Measurements from ENCODE around the gene DENND5A. TPM values are rescaled to one million over a fixed set of nuclear protein-coding genes. Genes with fewer than 3 reads are reported as not detected.
A peak's percentile ranks its signal among the peaks of the same experiment; 100 is the strongest.

DENND5A gene
- total RNA-seq, 1 donor from 2014 or later, result 156 TPM

GRCh38 chr11:9144828-9145227, 120.3 kb downstream of the DENND5A start:
- peak overlapping the region; percentile 58 for H3K27ac Mint-ChIP-seq (ENCODE audit: unreplicated experiment)
- Histone ChIP-seq H3K27me3 (ENCODE audit: insufficient read depth, low read length) (no peaks in the 10 kb centered on the region), H3K79me2 (ENCODE audit: insufficient read depth, low read length) (no peaks in the 10 kb centered on the region), H3K27ac (ENCODE audit: low read depth, low read length) (no peak overlapping the region), H3K9me3 (ENCODE audit: insufficient read depth, low read depth, low read length) (no peaks in the 10 kb centered on the region), H3K36me3 (ENCODE audit: insufficient read depth, low read length) (peaks cover 66% of the 10 kb centered on the region), H2AFZ (ENCODE audit: low read depth, low read length) (no peak overlapping the region), H3K4me2 (ENCODE audit: low read length) (no peak overlapping the region), H3K9ac (ENCODE audit: low read length) (no peak overlapping the region), H4K20me1 (ENCODE audit: insufficient read depth, low read length) (peaks cover 8% of the 10 kb centered on the region), H3K4me1 (ENCODE audit: insufficient read depth, low read length) (peaks cover 3% of the 10 kb centered on the region), H3K4me3 (ENCODE audit: insufficient read depth, low read depth, low read length) (no peak overlapping the region)
- no peaks in the 10 kb centered on the region for H3K9me3 Mint-ChIP-seq (ENCODE audit: unreplicated experiment)
- peaks cover 39% of the 10 kb centered on the region for H3K4me1 Mint-ChIP-seq (ENCODE audit: low read depth, unreplicated experiment)
- TF ChIP-seq EZH2 (IDR thresholded peaks at IDR 0.05; ENCODE audit: insufficient read depth, low read length), result no peak
- TF ChIP-seq, protein P1, sequence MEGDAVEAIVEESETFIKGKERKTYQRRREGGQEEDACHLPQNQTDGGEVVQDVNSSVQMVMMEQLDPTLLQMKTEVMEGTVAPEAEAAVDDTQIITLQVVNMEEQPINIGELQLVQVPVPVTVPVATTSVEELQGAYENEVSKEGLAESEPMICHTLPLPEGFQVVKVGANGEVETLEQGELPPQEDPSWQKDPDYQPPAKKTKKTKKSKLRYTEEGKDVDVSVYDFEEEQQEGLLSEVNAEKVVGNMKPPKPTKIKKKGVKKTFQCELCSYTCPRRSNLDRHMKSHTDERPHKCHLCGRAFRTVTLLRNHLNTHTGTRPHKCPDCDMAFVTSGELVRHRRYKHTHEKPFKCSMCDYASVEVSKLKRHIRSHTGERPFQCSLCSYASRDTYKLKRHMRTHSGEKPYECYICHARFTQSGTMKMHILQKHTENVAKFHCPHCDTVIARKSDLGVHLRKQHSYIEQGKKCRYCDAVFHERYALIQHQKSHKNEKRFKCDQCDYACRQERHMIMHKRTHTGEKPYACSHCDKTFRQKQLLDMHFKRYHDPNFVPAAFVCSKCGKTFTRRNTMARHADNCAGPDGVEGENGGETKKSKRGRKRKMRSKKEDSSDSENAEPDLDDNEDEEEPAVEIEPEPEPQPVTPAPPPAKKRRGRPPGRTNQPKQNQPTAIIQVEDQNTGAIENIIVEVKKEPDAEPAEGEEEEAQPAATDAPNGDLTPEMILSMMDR (IDR thresholded peaks at IDR 0.05; ENCODE audit: insufficient read depth, low read depth, low read length), result no peak
- no peaks in the 10 kb centered on the region for H3K27me3 Mint-ChIP-seq (ENCODE audit: low read depth, unreplicated experiment)
- peaks cover 77% of the 10 kb centered on the region for H3K36me3 Mint-ChIP-seq (ENCODE audit: low read depth, unreplicated experiment)
- no peak overlapping the region for H3K4me3 Mint-ChIP-seq (ENCODE audit: unreplicated experiment)
- peak; percentile 10 for DNase-seq (ENCODE audit: low read depth)
- no peak for FAIRE-seq

DNA sequence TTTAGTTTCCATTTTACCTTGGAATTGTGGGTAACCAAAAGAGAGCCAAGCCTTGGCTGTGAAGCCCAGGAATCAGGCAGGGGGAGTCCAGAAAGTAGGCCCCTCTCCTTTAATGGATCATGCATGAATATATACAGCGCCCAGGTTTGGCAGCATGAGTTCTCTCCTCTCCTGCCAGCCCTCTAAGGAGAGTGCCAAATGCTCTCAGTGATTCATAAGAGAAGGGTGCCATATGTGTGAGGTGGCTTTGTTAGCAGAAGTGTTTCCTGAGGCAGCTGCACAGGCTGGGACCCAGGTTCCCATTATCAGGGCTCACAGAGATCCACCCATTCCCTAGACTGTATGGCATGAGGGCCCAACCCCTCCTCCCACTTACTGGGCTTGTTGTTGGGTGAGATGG, 121.4 kb downstream of the DENND5A start:
- no peak overlapping the region for H3K4me3 Mint-ChIP-seq (ENCODE audit: unreplicated experiment)
- no peak overlapping the region for H3K4me3 ChIP-seq (ENCODE audit: insufficient read depth, low read depth, low read length)
- FAIRE-seq, result no peak

DNA sequence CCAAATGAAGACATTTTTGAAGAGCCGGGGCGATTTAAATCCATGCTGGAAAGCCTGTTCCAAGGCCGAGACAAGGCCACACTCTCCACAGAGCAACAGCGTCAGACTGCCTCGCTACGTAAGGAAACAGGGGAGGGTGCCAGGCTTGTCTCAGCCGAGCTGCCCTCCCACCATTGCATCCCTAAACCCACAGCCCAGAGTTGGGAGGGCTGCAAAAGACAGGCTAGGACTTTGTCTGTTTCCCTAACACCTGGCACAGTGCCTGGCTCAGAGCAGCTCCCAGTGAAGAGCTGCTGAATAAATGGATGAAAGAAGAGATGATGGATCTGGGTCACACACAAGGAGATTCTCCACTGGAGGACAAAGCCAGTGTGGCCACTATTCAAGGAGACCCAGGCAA, 122.4 kb downstream of the DENND5A start:
- Histone ChIP-seq H4K20me1 (ENCODE audit: insufficient read depth, low read length) (peaks cover 22% of the 10 kb centered on the region), H3K4me2 (ENCODE audit: low read length) (no peak overlapping the region), H3K9ac (ENCODE audit: low read length) (no peak overlapping the region), H3K4me3 (ENCODE audit: insufficient read depth, low read depth, low read length) (no peak overlapping the region), H2AFZ (ENCODE audit: low read depth, low read length) (no peak overlapping the region), H3K27me3 (ENCODE audit: insufficient read depth, low read length) (no peaks in the 10 kb centered on the region), H3K27ac (ENCODE audit: low read depth, low read length) (no peak overlapping the region), H3K36me3 (ENCODE audit: insufficient read depth, low read length) (peaks cover 53% of the 10 kb centered on the region), H3K9me3 (ENCODE audit: insufficient read depth, low read depth, low read length) (no peaks in the 10 kb centered on the region), H3K79me2 (ENCODE audit: insufficient read depth, low read length) (no peaks in the 10 kb centered on the region), H3K4me1 (ENCODE audit: insufficient read depth, low read length) (peaks cover 23% of the 10 kb centered on the region)
- Mint-ChIP-seq H3K9me3 (ENCODE audit: unreplicated experiment) (no peaks in the 10 kb centered on the region), H3K4me3 (ENCODE audit: unreplicated experiment) (no peak overlapping the region), H3K4me1 (ENCODE audit: low read depth, unreplicated experiment) (peaks cover 38% of the 10 kb centered on the region), H3K27ac (ENCODE audit: unreplicated experiment) (no peak overlapping the region), H3K27me3 (ENCODE audit: low read depth, unreplicated experiment) (no peaks in the 10 kb centered on the region), H3K36me3 (ENCODE audit: low read depth, unreplicated experiment) (peaks cover 71% of the 10 kb centered on the region)
- TF ChIP-seq, protein P1 (IDR thresholded peaks at IDR 0.05; ENCODE audit: insufficient read depth, low read depth, low read length), result no peak
- TF ChIP-seq EZH2 (IDR thresholded peaks at IDR 0.05; ENCODE audit: insufficient read depth, low read length), result no peak
- DNase-seq (ENCODE audit: low read depth) (no peak), FAIRE-seq (no peak)

More for the DNA sequence above, 121.4 kb downstream of the DENND5A start:
- H2AFZ ChIP-seq (ENCODE audit: low read depth, low read length), result no peak overlapping the region
- H3K27ac ChIP-seq (ENCODE audit: low read depth, low read length), result no peak overlapping the region
- H4K20me1 ChIP-seq (ENCODE audit: insufficient read depth, low read length), result peaks cover 13% of the 10 kb centered on the region
- DNase-seq (ENCODE audit: low read depth), result peak; percentile 23
- peaks cover 72% of the 10 kb centered on the region for H3K36me3 Mint-ChIP-seq (ENCODE audit: low read depth, unreplicated experiment)
- peaks cover 61% of the 10 kb centered on the region for H3K36me3 ChIP-seq (ENCODE audit: insufficient read depth, low read length)
- H3K4me1 Mint-ChIP-seq (ENCODE audit: low read depth, unreplicated experiment), result peaks cover 37% of the 10 kb centered on the region
- H3K27me3 ChIP-seq (ENCODE audit: insufficient read depth, low read length), result no peaks in the 10 kb centered on the region
- TF ChIP-seq EZH2 (IDR thresholded peaks at IDR 0.05; ENCODE audit: insufficient read depth, low read length), result no peak
- TF ChIP-seq, protein P1 (IDR thresholded peaks at IDR 0.05; ENCODE audit: insufficient read depth, low read depth, low read length), result no peak
- H3K4me2 ChIP-seq (ENCODE audit: low read length), result no peak overlapping the region
- peaks cover 14% of the 10 kb centered on the region for H3K4me1 ChIP-seq (ENCODE audit: insufficient read depth, low read length)
- no peaks in the 10 kb centered on the region for H3K9me3 Mint-ChIP-seq (ENCODE audit: unreplicated experiment)
- H3K79me2 ChIP-seq (ENCODE audit: insufficient read depth, low read length), result no peaks in the 10 kb centered on the region
- no peaks in the 10 kb centered on the region for H3K9me3 ChIP-seq (ENCODE audit: insufficient read depth, low read depth, low read length)
- no peak overlapping the region for H3K9ac ChIP-seq (ENCODE audit: low read length)
- H3K27me3 Mint-ChIP-seq (ENCODE audit: low read depth, unreplicated experiment), result no peaks in the 10 kb centered on the region
- no peak overlapping the region for H3K27ac Mint-ChIP-seq (ENCODE audit: unreplicated experiment)
